AML-193 (cell line): ENCODE data around the gene AFAP1.

Experiments used
- DNase-seq, 2 experiments: peaks; one replicate each; lab custom pipeline; 2025; lab: John Stamatoyannopoulos, UW

AFAP1 gene

GRCh38 chr4:7893539-7893938 is 46.1 kb downstream of the AFAP1 start:
- no peak for DNase-seq

DNA sequence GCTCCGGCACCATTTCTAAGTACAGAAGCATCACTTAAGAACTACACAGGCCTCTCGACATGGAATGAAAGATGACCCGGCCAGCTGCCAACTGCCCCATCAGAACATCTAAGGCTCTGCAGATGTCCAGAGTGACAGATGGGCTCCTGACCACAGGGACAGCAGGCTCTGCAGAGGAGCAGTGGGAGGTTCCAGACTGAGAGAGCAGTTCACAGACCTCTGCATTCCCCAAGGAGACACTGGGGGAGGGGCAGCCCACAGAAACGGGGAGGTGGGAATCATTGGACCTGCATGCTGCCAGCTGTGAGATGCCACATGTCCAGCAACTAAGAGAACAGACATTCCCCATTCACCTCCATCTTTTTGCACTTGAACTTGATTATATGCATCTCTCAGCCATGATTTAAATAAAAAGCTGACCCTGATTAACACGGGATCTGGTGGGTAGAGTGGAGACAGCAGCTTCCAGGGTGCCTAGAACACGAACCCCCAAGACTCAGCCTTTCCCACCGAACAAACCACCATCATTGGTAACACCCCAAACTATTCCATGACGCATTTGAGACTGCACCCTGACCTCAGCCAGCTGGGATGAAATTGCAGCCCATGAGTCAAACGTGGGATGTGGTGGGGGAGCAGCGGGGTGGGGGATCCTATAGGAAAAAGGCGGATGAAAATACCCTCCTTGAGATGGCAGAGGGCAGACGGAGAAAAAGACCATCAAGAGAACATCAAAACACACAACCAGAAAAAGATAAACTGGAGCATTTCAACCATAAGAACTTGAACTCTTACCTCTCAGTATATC is 47.2 kb downstream of the AFAP1 start:
- DNase-seq: no peak

- no peak for DNase-seq
Observed at GRCh38 chr4:7890635-7891393, 48.8 kb downstream of the AFAP1 start.

GRCh38 chr4:7887436-7887835 is 52.2 kb downstream of the AFAP1 start:
- DNase-seq: no peak

- no peak for DNase-seq
Observed at GRCh38 chr4:7886007-7886973, 53.4 kb downstream of the AFAP1 start.

DNA sequence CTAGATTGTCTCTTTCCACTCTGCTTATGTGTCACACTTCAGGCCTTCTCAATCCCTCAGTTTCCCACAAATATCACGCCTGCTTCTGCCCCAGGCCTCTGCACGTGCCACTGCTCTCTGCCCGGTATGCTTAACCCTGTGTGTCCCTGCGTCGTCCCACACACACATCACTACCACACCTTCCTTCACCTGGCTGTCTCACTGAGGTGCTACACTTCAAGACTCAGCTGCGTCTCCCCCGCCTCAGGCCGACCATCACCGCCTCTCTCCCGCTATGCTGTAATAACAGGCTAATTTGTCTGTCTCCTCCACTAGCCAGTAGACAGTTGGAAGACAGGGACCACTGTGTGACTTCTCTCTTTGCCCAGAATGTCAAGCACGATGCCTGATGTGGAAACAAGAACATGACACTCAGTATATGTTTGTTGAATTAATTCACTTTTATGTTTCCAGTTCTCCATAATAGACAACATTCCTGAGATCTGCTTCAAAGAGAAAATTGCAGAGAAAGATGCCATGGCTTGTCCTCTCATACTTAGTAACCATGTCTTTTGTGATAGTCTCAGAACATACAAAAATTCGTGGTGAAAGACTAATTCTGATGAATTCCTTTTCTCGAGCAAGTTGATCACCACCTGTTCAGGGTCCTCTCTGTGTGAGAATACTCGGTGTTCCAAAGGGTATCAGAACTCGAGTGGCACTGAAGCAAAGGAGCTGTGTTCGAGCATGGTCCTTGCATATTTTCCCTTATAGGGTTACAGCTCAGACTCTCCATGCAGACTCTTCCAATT is 54.2 kb downstream of the AFAP1 start:
- no peak for DNase-seq

DNA sequence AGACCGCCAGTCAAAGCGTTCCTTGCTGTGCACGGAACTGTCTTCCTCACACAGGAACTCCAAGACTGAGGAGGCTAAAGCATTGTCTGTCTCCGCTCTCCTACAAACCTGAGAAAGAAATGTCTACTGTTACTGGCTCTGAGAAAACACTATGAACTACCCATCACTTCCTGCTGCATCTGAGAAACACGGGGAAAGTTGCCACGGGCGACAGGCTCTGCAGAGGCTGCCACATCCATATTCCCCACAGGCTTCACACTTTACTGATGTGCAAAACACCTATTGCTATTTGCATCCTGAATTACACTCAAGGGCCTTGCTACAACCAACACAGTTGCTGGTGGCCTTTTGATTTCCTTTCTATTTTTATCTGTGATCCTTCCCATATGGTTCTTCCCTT is 59.0 kb downstream of the AFAP1 start:
- no peak for DNase-seq

- no peak for DNase-seq
Observed at GRCh38 chr4:7879127-7879526, 60.5 kb downstream of the AFAP1 start.

- no peak for DNase-seq
Observed at GRCh38 chr4:7878323-7878722, 61.3 kb downstream of the AFAP1 start.

GRCh38 chr4:7877176-7877575 is 62.5 kb downstream of the AFAP1 start:
- no peak for DNase-seq

DNA sequence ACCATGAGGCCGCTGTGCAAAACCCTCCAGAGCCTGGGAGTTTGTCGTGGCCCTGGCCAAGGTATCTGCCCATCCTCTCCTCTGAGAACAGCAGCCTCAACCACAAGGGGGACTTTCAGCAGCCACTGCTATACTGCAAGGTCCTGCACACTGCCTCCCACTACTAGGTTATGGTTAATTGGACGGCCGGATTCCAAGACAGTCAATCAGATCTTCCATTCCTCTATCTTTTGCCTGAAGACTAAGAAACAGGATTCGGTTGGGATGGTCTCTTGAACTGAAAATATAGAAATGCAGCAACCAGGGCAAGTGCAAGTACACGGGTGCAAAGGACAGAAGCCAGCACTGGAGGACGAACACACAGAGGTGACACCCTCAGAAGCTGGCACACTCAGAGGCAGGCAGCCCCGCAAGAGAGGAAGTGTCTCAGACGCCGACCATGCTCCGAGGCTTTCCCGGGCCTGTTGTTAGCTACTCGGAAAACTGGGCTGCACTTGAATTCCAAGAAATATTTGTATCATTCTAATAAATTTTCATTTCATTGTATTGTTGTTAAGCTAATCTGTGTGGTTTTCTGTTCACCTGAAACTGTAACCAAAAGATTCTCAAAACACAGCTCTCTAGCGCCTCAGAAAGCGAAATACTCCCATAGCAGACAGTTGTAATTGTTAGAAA is 63.3 kb downstream of the AFAP1 start:
- no peak for DNase-seq

- no peak for DNase-seq
Observed at GRCh38 chr4:7874838-7875237, 64.8 kb downstream of the AFAP1 start.

- DNase-seq: no peak
Observed at GRCh38 chr4:7873881-7874280, 65.8 kb downstream of the AFAP1 start.

GRCh38 chr4:7872264-7872771 is 67.3 kb downstream of the AFAP1 start:
- no peak for DNase-seq

- no peak for DNase-seq
Observed at GRCh38 chr4:7871356-7871755, 68.3 kb downstream of the AFAP1 start.

GRCh38 chr4:7868892-7869471 is 70.7 kb downstream of the AFAP1 start:
- DNase-seq: no peak

DNA sequence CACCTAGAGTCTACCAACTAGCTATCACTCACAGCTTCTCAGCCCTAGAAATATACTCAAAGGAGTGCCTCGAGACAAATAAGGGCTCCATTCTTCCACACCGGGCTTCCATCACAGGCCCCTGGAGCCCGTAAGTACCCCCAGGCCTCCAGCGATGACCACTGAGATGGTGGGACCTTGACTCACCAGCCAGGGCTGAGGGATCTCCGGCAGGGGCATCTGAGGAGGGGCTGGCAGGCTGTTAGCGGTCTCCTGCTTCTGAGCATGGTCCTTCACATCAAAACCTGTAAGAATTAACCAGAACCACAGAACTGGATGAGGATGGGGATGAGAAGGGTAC is 71.3 kb downstream of the AFAP1 start:
- no peak for DNase-seq

- no peak for DNase-seq
Observed at GRCh38 chr4:7867701-7868435, 71.8 kb downstream of the AFAP1 start.

DNA sequence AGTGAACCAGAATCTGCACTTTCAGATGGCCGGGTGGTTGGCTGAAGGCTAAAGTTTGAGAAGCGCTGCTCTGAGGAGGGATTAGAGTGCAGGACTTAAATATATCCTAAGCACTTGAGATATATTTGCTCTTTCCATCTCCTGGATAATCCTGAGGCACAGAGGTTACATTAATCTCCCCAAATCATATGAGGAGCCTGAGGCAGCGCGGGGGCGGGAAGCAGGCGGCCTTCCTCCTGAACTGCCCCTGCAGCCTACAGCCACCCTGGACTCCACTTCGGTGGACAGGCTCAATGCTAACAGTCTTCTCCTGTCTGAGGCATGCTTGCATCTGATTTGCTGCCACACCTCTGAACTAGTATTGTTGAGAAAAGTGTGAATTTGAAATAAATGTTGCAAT is 72.5 kb downstream of the AFAP1 start:
- DNase-seq: no peak

DNA sequence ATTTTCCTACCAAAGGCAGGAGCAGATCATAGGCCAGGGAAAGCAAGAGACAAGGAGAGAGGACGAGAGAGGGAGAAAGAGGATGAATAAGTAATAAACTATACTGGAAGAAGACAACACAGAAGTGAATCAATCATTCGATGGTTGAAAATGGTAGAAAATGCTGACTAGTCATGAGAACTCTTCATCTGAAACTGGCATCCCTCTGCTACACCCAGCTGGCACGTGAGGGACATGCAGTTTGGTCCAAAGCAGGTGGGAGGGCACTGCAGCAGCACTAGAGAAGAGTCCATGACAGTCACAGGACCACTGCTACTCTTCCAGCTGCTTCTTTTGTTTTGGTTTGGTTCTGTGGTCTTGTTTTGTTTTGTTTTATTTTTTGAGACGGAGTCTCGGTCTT is 74.1 kb downstream of the AFAP1 start:
- no peak for DNase-seq
